K562 (cell line): Measurements from ENCODE around the gene SLC3A2. TPM values are rescaled to one million over a fixed set of nuclear protein-coding genes. Genes with fewer than 3 reads are reported as not detected.

Source experiments
- ARID1B ChIP-seq: fragments of 450-650 bp; IDR thresholded peaks from 2 replicates; pipeline ENCODE4 v1.6.1; 2016; ENCODE audit warnings: antibody characterized with exemption, mild to moderate bottlenecking, inconsistent platforms
- CBX5 ChIP-seq: IDR thresholded peaks from 2 replicates; pipeline ENCODE4 v1.6.1; 2014; ENCODE audit warnings: low read depth, borderline replicate concordance
- HDAC2 ChIP-seq: fragments of 450-650 bp; IDR thresholded peaks from 2 replicates; pipeline ENCODE4 v1.6.1; 2016; ENCODE audit warnings: mild to moderate bottlenecking
- KLF13 ChIP-seq: fragments of 450-650 bp; IDR thresholded peaks from 2 replicates; pipeline ENCODE4 v1.6.1; 2016; ENCODE audit warnings: missing genetic modification characterization, low read depth, mild to moderate bottlenecking, missing compliant biosample characterization, moderate library complexity, borderline replicate concordance
- NR1H2 ChIP-seq: sonication (generic); formaldehyde crosslinking; IDR thresholded peaks from 2 replicates; pipeline ENCODE4 v1.4.0; 2020; ENCODE audit warnings: mild to moderate bottlenecking, missing genetic modification reagents
- TOE1 ChIP-seq, 2 experiments: fragments of 450-650 bp in 1 of 2; sonication (generic) in 1 of 2; formaldehyde crosslinking in 1 of 2; IDR thresholded peaks; 2 replicates each; pipeline versions ENCODE4 v1.7.1 to v1.8.0; 2016 to 2022; ENCODE audit warnings: borderline replicate concordance in 2 of 2, mild to moderate bottlenecking in 2 of 2, antibody characterized with exemption in 1 of 2, inconsistent platforms in 1 of 2, low read depth in 1 of 2, missing genetic modification reagents in 1 of 2, moderate library complexity in 1 of 2
- YY1 ChIP-seq, 3 experiments: IDR thresholded peaks; 2 replicates each; pipeline ENCODE4 v1.6.1; 2011; ENCODE audit warnings: low read length in 2 of 3, mild to moderate bottlenecking in 2 of 3, moderate library complexity in 2 of 3, borderline replicate concordance in 1 of 3, control low read depth in 1 of 3, low read depth in 1 of 3; ENCODE audit not compliant: insufficient read depth in 3 of 3, insufficient replicate concordance in 2 of 3, control insufficient read depth in 1 of 3, insufficient read length in 1 of 3; ENCODE audit errors: extremely low read depth in 1 of 3
- ZBTB17 ChIP-seq: fragments of 450-650 bp; formaldehyde crosslinking; IDR thresholded peaks from 2 replicates; pipeline ENCODE4 v1.4.0; 2020; ENCODE audit warnings: mild to moderate bottlenecking
- ZNF445 ChIP-seq: fragments of 250-450 bp; sonication (Bioruptor Pico); IDR thresholded peaks from 2 replicates; pipeline ENCODE4 v1.4.0; 2020; ENCODE audit warnings: low read depth, mild to moderate bottlenecking, moderate library complexity
- ZNF561 ChIP-seq: fragments of 450-650 bp; formaldehyde crosslinking; conservative IDR thresholded peaks from 2 replicates; pipeline ENCODE4 v1.4.0; 2020; ENCODE audit warnings: mild to moderate bottlenecking, moderate library complexity
- ZNF589 ChIP-seq: fragments of 200-800 bp; sonication (Bioruptor generic); IDR thresholded peaks from 2 replicates; pipeline ENCODE4 v1.6.1; 2016; ENCODE audit warnings: low read depth, missing genetic modification characterization, missing compliant biosample characterization
- ZNF696 ChIP-seq: fragments of 250-450 bp; sonication (Bioruptor Pico); conservative IDR thresholded peaks from 2 replicates; pipeline ENCODE4 v1.4.0; 2020; ENCODE audit warnings: mild to moderate bottlenecking, moderate library complexity
- ZNF75A ChIP-seq: fragments of 450-650 bp; formaldehyde crosslinking; IDR thresholded peaks from 2 replicates; pipeline ENCODE4 v1.4.0; 2020; ENCODE audit warnings: mild to moderate bottlenecking
- polyA plus RNA-seq, 8 experiments: library from polyadenylated mRNA; depleted of rRNA in 4 of 8; stranded (reverse) in 5 of 8; unstranded in 3 of 8; fragments of >200 nt; fragmentation: Nextera tagmentation in 2 of 8; fragmentation: Illumina TruSeq in 1 of 8; extraction: Ambion mirVana in 2 of 8; extraction: Trizol in 1 of 8; gene quantifications; 2 replicates each; pipeline versions ENCODE4 v1.2.1 to v1.2.3, GENCODE V29; 2011 to 2014; ENCODE audit warnings: inconsistent platforms in 1 of 8, missing spikeins in 1 of 8
- total RNA-seq, 7 experiments: library from RNA; depleted of rRNA in 6 of 7; stranded (reverse); fragments of >200 nt in 6 of 7; fragmentation: Illumina TruSeq in 2 of 7; extraction: Trizol in 2 of 7; gene quantifications; 2 replicates each; pipeline versions ENCODE4 v1.2.1 to v1.2.3, GENCODE V29; 2011 to 2021; ENCODE audit warnings: low replicate concordance in 1 of 7
- TF ChIP-seq, protein P1 (sequence below), 2 experiments: fragments of 450-650 bp in 1 of 2; sonication (generic) in 1 of 2; formaldehyde crosslinking in 1 of 2; IDR thresholded peaks in 1 of 2; conservative IDR thresholded peaks in 1 of 2; 2 replicates each; pipeline versions ENCODE4 v1.6.1 to v1.8.1; 2016 to 2023; ENCODE audit warnings: mild to moderate bottlenecking in 2 of 2, moderate library complexity in 2 of 2, inconsistent platforms in 1 of 2, missing genetic modification reagents in 1 of 2
- TF ChIP-seq, protein P2 (sequence below): fragments of 200-800 bp; sonication (Bioruptor generic); IDR thresholded peaks from 2 replicates; pipeline ENCODE4 v1.6.1; 2017; ENCODE audit warnings: missing genetic modification characterization, missing compliant biosample characterization
- TF ChIP-seq, protein P3 (sequence below): fragments of 250-450 bp; sonication (Bioruptor Pico); IDR thresholded peaks from 2 replicates; pipeline ENCODE4 v1.5.0; 2021
- TF ChIP-seq, protein P4 (sequence below): fragments of 450-650 bp; formaldehyde crosslinking; IDR thresholded peaks from 2 replicates; pipeline ENCODE4 v1.4.0; 2020; ENCODE audit warnings: mild to moderate bottlenecking, moderate library complexity

Gene SLC3A2
- total and polyA plus RNA-seq, 9 of the 15 experiments (the other 6 are each of a cell fraction or from before 2014, with no cell fraction given), result 20.0 to 296 (median 214) TPM

DNA sequence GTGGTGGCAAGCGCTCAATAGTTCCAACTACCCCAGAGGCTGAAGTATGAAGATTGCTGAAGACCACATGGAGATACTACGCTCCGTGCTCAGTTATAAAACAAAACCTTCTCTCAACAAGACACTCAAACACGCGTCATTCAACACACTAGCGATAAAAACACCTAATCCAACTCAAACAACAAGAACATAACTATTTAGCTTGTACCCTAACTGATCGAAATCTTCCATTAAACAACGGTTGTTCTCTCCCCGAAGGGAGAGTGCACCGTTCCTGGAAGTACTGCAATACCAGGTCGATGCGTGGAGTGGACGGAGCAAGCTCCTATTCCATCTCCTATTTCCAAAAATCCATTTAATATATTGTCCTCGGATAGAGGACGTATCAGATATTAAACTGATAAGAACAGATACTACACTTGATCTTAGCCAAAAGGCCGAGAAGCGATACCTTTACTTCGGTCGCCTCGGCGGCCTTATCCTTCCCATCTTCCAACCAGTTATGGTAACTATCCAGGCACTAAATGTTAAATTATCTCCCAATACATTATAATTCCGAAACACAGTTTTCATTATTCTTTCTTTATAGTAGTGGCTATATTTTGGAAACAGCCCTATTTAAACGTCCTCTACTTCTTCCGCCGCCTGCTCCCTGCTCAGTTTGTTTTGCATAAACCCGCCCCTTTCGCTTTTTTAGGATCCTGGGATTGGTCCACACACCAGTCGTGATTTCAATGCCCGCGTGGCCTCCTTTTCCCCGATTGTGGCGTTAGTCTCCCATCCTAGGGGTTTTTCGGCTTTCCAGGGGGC lies 39.1 kb upstream of the SLC3A2 start (continued):
- TF ChIP-seq, protein P1, sequence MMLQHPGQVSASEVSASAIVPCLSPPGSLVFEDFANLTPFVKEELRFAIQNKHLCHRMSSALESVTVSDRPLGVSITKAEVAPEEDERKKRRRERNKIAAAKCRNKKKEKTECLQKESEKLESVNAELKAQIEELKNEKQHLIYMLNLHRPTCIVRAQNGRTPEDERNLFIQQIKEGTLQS (IDR thresholded peaks at IDR 0.05), result peak; percentile 40
- TF ChIP-seq, protein P1 (CRISPR knock-in tag; conservative IDR thresholded peaks at IDR 0.05), result peak; percentile 92
- TF ChIP-seq HDAC2 (no peak; the same call in 1 of the 2 replicates), ZNF561 (CRISPR knock-in tag) (peak; percentile 98), TOE1 (IDR thresholded peaks at IDR 0.05; ENCODE audit: borderline replicate concordance) (peak; percentile 93), TOE1 (CRISPR knock-in tag; IDR thresholded peaks at IDR 0.05; ENCODE audit: borderline replicate concordance, low read depth) (peak; percentile 99), ZNF445 (CRISPR knock-in tag) (peak; percentile 99), ZBTB17 (CRISPR knock-in tag) (peak; percentile 98), YY1 (IDR thresholded peaks at IDR 0.05; ENCODE audit: borderline replicate concordance in 1 of 3, control insufficient read depth in 1 of 3, extremely low read depth in 1 of 3, insufficient read depth in 3 of 3, insufficient read length in 1 of 3, insufficient replicate concordance in 2 of 3, low read depth in 1 of 3, low read length in 2 of 3) (peak in 2 of 3 experiments; percentile 56 to 78), CBX5 (0 out of 2 replicates have a peak, but pooled peaks have one; percentile 52), ZNF75A (peak; percentile 92), ZNF589 (CRISPR knock-in tag) (peak; percentile 36), KLF13 (tag) (peak; percentile 84), ZNF696 (CRISPR knock-in tag) (peak; percentile 100), NR1H2 (CRISPR knock-in tag) (peak; percentile 96; the same call in 1 of the 2 replicates), ARID1B (peak; percentile 84)
- TF ChIP-seq, protein P2, sequence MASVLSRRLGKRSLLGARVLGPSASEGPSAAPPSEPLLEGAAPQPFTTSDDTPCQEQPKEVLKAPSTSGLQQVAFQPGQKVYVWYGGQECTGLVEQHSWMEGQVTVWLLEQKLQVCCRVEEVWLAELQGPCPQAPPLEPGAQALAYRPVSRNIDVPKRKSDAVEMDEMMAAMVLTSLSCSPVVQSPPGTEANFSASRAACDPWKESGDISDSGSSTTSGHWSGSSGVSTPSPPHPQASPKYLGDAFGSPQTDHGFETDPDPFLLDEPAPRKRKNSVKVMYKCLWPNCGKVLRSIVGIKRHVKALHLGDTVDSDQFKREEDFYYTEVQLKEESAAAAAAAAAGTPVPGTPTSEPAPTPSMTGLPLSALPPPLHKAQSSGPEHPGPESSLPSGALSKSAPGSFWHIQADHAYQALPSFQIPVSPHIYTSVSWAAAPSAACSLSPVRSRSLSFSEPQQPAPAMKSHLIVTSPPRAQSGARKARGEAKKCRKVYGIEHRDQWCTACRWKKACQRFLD, result peak; percentile 90
- TF ChIP-seq, protein P3, sequence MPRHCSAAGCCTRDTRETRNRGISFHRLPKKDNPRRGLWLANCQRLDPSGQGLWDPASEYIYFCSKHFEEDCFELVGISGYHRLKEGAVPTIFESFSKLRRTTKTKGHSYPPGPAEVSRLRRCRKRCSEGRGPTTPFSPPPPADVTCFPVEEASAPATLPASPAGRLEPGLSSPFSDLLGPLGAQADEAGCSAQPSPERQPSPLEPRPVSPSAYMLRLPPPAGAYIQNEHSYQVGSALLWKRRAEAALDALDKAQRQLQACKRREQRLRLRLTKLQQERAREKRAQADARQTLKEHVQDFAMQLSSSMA, result peak; percentile 98
- TF ChIP-seq, protein P4, sequence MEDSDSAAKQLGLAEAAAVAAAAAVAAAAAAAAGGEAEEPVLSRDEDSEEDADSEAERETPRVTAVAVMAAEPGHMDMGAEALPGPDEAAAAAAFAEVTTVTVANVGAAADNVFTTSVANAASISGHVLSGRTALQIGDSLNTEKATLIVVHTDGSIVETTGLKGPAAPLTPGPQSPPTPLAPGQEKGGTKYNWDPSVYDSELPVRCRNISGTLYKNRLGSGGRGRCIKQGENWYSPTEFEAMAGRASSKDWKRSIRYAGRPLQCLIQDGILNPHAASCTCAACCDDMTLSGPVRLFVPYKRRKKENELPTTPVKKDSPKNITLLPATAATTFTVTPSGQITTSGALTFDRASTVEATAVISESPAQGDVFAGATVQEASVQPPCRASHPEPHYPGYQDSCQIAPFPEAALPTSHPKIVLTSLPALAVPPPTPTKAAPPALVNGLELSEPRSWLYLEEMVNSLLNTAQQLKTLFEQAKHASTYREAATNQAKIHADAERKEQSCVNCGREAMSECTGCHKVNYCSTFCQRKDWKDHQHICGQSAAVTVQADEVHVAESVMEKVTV (CRISPR knock-in tag), result peak; percentile 99
